NCI-H2081 (cell line): Measurements from ENCODE around the gene CIRBP.

Experiments used
- DNase-seq, 2 experiments: peaks; one replicate each; lab custom pipeline; 2025; lab: John Stamatoyannopoulos, UW

CIRBP gene

GRCh38 chr19:1269065-1269477 is at the start of gene CIRBP:
CIRBP (plus strand) TSS chr19:1269332; CDS start chr19:1270934, 1,602 bp downstream.
- peak; percentile 97 to 98 for DNase-seq

GRCh38 chr19:1219786-1220476 is 49.2 kb upstream of the CIRBP start:
- no peak for DNase-seq

DNA sequence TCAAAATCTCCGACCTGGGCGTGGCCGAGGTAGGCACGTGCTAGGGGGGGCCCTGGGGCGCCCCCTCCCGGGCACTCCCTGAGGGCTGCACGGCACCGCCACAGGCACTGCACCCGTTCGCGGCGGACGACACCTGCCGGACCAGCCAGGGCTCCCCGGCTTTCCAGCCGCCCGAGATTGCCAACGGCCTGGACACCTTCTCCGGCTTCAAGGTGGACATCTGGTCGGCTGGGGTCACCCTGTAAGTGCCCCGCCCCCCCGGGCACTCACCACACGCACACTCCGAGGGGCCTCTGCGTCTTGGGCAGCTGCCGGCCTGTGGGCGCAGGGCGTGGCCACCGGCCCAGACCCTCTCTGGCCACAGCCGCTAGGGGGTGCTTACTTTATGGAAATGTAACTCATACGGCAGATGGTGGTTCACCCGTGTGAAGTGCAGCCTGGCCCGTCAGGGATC is 48.6 kb upstream of the CIRBP start:
- no peak for DNase-seq

DNA sequence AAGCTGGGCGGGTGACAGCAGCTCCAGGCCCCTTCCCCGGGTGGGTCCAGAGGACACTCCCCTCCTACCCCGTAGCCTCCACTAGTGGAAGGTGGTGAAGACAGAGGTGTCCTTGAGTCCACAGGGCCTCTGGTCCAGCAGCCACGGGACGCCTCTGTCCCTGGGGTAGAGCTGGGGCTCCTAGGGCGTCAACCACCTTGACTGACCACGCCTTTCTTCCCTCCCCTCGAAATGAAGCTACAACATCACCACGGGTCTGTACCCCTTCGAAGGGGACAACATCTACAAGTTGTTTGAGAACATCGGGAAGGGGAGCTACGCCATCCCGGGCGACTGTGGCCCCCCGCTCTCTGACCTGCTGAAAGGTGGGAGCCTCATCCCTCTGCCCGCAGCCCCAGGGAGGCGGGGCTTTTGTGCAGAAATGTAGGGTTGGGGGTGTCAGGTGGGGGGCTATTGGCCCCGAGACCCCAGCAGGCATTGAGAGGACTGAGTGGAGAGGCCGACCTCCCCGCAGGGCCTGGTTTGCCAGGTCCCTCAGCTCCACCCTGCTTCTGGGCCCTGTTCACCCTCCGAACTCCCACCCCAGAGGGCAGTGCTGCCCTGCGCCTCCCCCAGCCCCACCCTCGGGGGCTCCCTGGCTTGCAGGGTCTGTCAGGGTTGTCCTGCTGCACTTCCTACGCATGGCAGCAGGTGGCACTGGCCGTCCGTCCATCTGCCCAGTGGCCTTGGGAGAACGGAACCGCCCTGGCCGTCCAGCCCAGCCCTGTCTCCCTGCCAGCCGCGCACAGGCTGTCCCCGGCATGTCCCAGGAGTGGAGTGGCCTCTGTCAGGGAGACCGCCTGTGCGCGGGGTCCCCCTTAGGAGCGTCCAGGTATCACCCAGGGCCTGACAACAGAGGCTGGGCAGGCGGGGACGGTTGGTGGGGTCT is 47.9 kb upstream of the CIRBP start:
- no peak for DNase-seq

DNA sequence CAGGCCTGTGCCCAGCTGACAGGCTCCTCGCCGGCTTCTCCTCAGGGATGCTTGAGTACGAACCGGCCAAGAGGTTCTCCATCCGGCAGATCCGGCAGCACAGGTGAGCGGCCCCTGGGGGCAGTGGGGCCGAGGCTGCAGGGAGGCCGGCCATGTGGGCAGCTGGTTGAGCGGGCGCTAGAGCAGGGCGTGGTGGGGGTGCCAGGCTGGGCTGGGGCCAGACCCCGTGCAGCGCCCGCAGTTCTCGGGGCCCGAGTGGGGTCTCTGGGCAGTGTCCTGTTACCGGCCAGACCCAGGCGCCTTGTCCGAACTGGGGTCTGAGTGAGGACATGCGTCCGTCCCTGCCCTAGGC is 47.3 kb upstream of the CIRBP start:
- no peak for DNase-seq

DNA sequence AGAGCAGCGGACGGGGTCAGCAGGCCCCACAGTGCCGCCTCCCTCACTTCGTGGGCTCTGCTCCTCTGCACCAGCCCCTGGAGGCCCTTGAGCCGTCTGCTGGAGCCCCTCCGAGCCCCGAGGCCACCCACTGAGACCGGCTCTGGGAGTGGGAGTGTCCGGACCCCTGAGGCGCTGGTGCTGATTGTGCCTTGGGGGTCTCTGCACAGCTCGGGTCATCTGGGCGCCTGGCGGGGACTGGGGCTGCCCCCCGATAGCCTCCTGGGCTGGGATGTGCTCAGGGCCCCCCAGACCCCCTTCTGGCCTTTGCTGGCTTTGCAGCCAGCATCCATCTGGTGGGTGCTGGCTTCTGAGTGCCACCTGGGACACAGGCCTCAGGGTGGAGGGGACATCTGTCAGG is 46.7 kb upstream of the CIRBP start:
- DNase-seq = no peak

GRCh38 chr19:1223018-1223855 is 45.9 kb upstream of the CIRBP start:
- DNase-seq = no peak

DNA sequence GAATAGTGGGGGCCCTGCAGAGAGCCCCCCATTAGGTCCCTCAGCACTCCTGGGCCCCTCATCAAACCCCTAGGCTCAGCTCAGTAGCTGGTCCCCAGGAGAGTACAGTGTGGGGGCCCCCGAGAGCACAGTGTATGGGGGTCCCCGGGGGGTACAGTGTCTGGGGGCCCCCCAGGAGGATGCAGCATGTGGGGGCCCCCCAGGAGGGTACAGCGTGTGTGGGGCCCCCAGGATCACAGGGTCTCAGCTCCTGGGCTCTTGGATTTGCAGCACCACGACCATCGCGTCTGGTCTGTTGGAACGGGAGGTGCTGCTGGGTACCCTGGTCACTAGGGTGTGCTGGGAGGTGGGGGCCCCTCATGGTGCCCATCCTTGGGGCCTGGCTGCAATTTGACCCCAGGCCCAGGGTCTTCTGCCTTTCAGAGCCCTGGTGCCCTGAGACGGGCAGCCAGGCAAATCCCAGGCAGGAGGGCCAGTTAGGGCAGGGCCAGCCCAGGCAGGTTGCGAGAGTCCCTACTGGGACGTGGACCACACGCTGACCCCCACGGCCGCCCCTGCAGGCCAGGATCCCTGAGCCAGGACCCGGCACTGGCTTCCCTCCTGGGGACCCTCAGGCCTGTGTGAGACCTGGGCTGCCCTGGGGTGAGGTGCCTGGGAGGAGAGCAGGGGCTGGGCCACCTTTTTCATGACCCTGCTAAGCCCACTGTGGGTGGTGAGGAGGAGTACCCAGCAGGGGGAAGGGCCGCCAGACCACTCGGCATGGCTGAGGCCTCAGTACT is 44.9 kb upstream of the CIRBP start:
- no peak for DNase-seq

DNA sequence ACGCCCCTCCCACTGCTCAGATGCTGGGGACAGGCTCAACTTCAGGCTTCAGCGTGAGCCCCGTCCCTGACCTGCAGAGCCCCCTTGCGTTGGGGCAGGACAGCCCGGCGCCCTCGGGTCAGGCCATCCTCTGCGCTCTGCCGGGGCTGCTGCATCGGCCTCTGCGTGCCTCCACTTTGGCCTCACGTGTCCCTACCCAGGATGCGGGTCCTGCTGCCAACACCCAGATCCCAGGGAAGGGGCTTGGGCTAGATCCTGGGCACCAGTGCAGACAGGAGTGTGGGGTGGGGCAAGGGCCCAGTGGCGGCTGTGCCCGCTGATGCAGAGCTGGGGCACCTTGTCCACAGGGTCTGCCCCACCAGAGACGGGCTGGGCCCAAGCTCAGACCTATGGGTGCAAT is 44.3 kb upstream of the CIRBP start:
- no peak for DNase-seq

- no peak for DNase-seq
Observed at GRCh38 chr19:1225440-1226226, 43.5 kb upstream of the CIRBP start.

GRCh38 chr19:1226227-1226518 is 43.0 kb upstream of the CIRBP start:
- no peak for DNase-seq

DNA sequence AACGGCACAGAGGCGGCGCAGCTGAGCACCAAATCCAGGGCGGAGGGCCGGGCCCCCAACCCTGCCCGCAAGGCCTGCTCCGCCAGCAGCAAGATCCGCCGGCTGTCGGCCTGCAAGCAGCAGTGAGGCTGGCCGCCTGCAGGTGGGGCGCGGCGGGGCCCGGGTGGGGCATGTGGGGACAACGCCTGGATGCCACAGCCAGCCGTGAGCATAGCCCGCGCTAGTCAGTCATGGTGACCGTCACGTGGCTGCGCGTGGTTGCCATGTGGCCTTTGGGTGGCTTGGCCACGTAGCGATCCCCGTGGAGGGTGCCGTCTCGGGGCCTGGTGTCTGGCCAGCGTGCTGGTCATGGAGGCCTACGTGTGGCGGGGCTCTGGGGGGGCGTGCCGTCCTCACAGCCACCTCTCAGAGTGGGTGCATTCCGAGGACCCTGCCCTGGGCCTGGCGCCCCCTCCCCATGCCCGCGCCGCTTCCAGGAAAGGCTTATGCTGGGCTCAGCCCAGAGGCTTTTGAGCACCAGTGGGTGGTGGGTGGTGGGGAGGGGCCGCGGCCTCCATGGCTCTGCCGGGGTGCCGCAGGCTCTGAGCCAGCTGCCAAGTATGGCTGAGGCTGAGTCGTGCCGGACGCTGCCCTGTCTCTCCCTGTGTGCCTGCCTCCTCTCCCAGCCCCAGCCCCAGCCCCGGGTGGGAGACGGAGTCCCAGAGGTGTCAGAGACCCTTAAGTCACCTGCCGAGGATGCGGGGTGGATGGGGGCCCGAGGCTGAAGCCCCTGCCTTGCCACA is 42.4 kb upstream of the CIRBP start:
- DNase-seq = no peak

- no peak for DNase-seq
Observed at GRCh38 chr19:1227304-1228054, 41.7 kb upstream of the CIRBP start.

DNA sequence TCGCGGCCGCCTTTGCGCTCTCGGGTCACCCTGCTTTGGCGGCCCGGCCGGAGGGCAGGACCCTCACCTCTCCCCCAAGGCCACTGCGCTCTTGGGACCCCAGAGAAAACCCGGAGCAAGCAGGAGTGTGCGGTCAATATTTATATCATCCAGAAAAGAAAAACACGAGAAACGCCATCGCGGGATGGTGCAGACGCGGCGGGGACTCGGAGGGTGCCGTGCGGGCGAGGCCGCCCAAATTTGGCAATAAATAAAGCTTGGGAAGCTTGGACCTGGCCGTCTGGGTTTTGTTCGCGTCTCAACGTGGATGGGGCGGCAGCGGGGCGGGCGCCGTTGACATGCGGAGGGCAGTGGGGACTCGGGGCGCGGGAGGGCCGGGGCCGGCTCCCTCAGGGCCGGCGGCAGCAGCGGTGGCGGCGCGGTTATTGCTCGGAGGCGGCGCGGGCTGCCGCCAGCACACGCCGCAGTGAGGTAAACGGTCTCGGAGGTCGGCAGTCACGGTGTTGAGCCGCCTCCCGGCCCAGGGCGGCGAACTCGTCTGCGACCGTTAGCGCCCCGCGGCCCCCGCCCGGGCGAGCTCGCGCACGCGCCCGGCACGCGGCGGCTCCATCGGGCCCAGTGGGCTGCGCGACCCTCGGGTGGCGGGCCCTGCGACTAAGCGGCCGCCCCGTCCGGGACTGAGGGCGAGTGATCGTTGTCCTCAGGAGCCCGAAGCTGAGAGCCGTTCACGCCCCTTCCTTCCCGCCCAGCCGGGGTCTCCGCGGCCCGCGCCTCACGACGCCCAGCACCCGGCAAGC is 40.8 kb upstream of the CIRBP start:
- DNase-seq = no peak

- DNase-seq = no peak
Observed at GRCh38 chr19:1229056-1229923, 39.8 kb upstream of the CIRBP start.

DNA sequence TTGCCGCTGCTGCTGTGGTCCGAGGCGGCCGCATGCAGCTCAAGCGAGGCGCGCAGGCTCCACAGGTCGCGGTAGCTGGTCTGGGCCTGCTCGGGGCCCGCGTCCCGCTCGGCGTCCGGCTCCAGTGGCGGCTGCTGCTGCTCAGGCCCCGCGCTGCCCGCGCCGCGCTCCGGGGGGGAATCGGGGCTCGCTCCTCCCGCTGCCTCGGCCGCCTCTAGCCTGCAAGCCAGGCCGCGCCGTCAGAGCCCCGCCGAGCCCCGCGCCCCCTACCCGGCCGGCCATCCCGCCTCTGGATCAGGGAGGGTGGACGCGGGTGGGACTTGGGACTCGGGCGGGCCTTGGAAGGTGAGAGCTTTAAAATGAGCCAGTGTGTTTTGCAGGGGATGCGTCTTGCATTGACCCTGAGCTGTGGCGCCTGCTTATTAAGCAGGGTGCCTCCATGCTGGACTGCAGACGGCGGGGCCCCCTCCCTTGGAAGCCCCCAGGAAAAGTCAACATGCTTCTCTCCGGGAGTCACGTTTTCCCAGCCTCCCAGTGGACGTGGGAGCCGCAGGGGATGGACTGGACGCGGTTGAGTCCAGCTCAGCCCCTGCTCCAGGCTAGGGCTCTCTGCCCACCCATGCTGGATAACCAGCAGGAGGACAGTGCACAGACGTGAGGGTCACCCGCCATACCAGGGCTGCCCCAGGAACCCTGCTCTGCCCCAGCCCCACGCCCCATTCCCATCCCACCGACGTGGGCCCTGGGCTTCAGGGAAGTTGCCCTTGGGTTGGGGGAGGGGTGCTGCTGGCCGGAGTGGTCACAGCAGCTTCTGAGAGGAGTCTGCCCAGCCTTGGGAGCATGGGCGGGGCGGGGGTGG is 39.0 kb upstream of the CIRBP start:
- no peak for DNase-seq
